ENCODE data around the gene TIFAB. TPM values are rescaled to one million over a fixed set of nuclear protein-coding genes. Genes with fewer than 3 reads are reported as not detected.

Gene TIFAB
- total RNA-seq, 4 donors from 2014 or later: 0.10 TPM; not detected in 3

Other genes starting within 250 kb of the TIFAB start
- gene MACROH2A1, start 53.1 kb downstream of the TIFAB start, total RNA-seq: 100 to 1,000 TPM; 196 to 234 (median 208) TPM
- gene DCANP1, start 5.0 kb downstream of the TIFAB start, total RNA-seq: not detected
- gene NEUROG1, start 83.6 kb upstream of the TIFAB start, total RNA-seq: not detected
- gene CXCL14, start 126.6 kb upstream of the TIFAB start, total RNA-seq: 100 to 1,000 TPM; 157 to 344 (median 251) TPM

All from lower leg skin (tissue), 4 donors.